C1 segment of cervical spinal cord (tissue), 14 donors: ENCODE data around the gene LRRC49.
A peak's percentile ranks its signal among the peaks of the same experiment; 100 is the strongest.
"Not testable (repeated sequence)": the region's sequence is repeated elsewhere in the genome, so short reads cannot be mapped to it uniquely, and the experiment has no call there.

Experiments used
- DNase-seq, 14 donors: peaks; one replicate each; lab custom pipeline; 2025; lab: John Stamatoyannopoulos, UW

Gene LRRC49

GRCh38 chr15:70866982-70867641 is 25.5 kb upstream of the LRRC49 start:
- no peak for DNase-seq

GRCh38 chr15:70867911-70868467 is 24.6 kb upstream of the LRRC49 start:
- DNase-seq, result peak in 1 of 14 donors; percentile 41

- DNase-seq, result peak in 1 of 14 donors; percentile 32
Measured at GRCh38 chr15:70869346-70869745, 23.3 kb upstream of the LRRC49 start.

DNA sequence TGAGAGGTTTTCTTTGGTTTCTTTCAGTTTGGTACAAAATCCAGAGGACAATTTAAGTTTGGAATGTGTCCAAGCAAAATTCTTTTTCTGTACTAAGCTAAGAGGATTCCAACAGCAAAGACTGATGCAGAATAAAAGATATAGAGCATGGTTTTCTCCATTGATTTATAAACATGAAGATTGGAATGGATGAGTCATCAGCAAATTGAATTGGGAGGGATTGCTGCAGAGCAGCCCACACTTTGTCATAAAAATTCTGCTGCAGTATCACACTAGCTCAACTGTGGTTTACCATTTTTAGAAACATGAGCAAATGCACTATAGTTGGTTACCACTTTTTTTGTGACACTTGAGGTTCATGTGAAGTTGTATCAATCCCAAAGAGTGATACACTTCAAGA is 22.6 kb upstream of the LRRC49 start:
- DNase-seq, result no peak

- not testable (repeated sequence) for DNase-seq
Measured at GRCh38 chr15:70871490-70871889, 21.1 kb upstream of the LRRC49 start.

- no peak for DNase-seq
Measured at GRCh38 chr15:70873232-70874054, 19.2 kb upstream of the LRRC49 start.

DNA sequence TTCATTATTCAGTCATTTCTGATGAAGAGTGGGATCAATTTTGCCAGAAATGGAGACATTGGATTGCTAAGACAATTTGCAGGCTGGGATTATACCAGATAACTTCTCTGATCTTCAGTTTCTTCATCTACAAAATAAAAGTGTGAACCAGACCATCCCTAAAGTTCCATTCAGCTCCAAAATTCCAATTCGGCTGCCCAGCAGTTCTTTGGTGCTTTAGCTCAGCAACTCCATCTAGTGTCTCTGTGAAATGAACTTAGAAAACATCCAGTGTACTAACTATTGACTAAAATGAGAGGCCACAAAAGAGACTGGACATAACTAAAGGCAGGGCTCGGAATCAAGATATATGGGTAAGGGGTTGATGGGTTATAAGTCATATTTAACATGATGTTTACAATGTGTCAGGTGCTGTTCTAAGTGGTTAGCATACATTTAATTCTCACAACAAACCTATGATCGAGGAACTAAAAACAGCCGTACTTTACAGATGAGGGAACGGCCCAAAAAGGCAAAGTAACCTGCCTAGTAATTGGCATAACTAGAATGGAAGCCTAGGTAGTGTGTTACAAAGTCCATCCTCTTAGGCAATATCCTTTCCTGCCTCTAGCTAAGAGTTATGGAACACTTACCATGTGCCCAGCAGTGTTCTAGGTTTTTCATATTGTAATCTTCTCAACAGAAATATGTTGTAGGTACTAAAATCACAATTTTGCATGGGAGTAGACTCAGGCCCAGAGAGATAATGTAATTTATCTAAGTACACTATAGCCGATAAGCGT is 17.4 kb upstream of the LRRC49 start:
- DNase-seq, result peak in 1 of 14 donors; percentile 24

GRCh38 chr15:70876011-70876410 is 16.6 kb upstream of the LRRC49 start:
- no peak for DNase-seq

DNA sequence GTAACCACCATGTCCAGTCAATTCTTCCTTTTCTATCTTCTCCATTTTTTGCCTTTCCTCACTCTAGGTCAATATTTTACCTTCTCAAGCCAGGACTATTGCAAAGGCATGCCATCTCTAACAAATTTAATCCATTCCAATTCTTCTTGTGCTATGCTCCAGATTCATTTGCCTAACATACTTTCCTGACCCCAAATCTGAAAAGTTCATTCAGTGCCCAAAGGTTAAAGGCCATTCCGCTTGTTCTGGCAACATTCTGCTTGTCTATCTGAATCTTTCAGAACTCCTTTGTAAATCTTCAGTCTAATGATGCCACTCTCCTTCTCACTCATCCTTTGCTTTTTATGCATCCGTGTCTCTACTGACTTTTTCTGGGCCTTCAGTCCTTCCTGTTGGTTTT is 15.9 kb upstream of the LRRC49 start:
- DNase-seq, result no peak

GRCh38 chr15:70879401-70879800 is 13.2 kb upstream of the LRRC49 start:
- DNase-seq, result no peak

DNA sequence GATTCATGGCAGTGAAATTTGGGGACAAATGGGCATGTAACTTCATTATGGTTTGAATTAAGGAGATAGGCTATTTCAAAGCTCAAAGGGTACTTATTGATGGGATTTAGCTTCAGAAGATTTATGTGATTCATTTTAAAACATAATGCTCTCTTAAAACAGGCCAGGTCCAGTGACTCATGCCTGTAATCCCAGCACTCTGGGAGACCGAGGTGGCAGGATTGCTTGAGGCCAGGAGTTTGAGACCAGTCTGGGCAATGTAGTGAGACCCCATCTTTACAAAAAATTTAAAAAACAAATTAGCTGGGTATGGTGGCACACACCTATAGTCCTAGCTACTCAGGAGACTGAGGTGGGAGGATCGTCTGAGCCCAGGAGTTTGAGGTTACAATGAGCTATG is 11.8 kb upstream of the LRRC49 start:
- DNase-seq, result no peak

DNA sequence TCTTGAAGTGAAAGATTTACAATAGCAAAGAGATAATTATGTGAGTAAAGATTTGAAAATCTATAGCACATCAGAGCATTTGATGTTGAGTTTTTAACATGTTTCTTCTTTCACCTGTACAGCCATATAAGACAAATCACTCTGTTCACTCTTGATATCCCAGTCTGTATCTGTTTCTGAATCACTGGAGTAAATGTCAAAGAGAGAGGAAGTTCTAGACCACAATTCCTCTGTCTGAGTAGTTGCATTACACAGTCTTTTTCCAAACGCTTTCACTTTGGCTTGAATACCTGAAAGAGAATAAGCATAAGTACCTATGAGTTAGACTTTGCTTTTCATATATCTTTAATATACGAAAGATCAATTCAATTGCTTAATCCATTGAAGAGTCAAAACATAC is 10.3 kb upstream of the LRRC49 start:
- no peak for DNase-seq

DNA sequence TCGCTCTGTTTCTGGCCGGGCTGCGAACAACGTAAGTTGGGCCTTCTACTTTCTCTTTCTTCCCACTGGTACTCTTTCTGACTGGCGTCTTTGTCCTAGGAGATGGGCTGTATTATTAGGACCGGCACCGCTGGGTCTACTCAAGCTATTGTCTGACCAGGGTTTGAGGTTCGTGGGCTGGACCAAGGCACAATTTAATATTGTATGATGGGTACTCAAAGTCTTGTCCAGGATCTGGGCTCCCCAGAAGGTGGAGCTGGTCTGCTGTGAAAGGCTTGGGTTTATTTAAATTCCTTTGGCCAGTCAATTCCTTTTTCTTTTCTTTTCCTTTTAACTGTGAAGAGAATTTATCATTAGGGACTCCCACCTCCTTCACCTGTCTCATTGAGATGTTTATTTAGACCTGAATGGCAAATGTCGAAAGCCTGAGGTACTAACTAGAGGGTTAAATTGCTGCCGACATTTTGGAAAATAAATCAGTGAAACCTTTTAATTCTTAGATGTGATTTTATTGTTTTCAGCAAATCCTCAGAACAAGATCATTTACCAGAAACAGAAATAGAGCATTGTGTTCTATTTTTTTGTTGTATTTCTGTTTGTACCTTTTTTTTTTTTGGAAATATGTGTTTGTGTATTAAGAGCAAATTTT is 410 bp downstream of the LRRC49 start:
- DNase-seq, result peak in 1 of 14 donors; percentile 90

- DNase-seq, result no peak
Measured at GRCh38 chr15:70902107-70902506, 9.5 kb downstream of the LRRC49 start.

DNA sequence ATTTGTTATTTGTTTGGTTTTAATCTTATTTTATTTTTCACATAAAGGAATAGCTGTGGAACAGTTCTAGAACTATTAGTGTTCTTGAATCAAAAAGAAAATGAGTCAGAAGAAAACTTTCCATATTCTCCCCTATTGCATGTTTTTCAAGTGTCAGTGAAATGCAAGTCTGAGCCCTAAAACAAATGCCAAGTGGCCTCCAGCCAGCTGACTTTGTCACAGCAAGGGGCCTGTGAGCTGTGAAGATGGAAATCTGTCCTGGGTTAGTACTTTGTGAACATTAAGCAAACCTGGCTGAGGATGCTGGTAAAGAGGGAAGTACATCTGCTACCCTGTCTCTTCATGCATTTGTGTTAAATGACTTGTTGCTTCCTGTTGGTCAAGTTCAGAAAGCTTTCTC is 14.2 kb downstream of the LRRC49 start:
- DNase-seq, result peak in 2 of 14 donors; percentile 5 to 18

- DNase-seq, result no peak
Measured at GRCh38 chr15:70907784-70908471, 15.3 kb downstream of the LRRC49 start.

DNA sequence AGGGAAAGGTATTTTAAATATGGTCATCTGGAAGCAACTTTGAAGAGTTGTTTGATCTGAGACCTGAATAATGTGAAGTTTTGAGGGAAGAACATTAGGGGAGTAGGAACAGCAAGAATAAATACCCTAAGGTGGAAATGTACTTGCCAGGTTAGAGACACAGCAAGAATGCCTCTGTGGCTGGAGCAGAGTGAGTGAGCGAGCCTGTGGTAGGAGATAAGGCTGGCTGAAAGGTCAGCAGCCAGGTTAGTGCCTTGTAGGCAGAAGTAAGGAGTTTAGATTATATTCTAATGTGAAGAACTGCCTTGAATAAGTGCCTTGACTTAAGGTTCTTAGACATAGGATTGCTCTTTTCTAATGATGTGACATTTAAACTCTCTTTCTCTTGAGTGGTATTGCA is 18.3 kb downstream of the LRRC49 start:
- no peak for DNase-seq

GRCh38 chr15:70912187-70912586 is 19.6 kb downstream of the LRRC49 start:
- no peak for DNase-seq

DNA sequence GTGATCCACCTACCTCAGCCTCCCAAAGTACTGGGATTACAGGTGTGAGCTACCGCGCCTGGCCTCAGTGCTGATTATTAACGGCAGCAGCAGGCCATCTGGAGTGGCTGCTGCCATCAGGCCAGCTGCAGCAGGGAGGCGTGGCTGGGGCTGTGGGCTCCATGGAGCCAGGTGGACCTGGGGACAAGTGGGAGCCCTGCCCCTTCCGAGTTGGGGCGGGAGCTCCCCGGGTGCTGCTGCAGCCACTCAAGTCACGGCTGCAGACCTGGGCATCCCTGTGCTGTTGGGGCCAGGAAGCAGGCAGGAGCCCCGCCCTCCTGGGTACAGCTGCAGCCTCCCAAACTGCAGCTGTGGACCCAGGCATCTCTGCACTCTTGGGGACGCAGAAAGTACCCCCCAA is 23.9 kb downstream of the LRRC49 start:
- DNase-seq, result no peak

- no peak for DNase-seq
Measured at GRCh38 chr15:70917955-70918354, 25.3 kb downstream of the LRRC49 start.
